OCI-LY3 (cell line): Measurements from ENCODE around the gene CCBE1.

Source experiments
- EZH2phosphoT487 ChIP-seq: fragments of 200-600 bp; shearing (Covaris generic); IDR thresholded peaks from 2 replicates; pipeline ENCODE4 v1.6.1; 2018; ENCODE audit warnings: antibody characterized with exemption, mixed run types, low read depth
- TF ChIP-seq, protein P1 (sequence below): fragments of 200-600, 300-600 bp; sonication (generic); IDR thresholded peaks from 2 replicates; pipeline ENCODE4 v1.5.1; 2014; ENCODE audit warnings: antibody characterized with exemption, low read length, low read depth

- TF ChIP-seq, protein P1, sequence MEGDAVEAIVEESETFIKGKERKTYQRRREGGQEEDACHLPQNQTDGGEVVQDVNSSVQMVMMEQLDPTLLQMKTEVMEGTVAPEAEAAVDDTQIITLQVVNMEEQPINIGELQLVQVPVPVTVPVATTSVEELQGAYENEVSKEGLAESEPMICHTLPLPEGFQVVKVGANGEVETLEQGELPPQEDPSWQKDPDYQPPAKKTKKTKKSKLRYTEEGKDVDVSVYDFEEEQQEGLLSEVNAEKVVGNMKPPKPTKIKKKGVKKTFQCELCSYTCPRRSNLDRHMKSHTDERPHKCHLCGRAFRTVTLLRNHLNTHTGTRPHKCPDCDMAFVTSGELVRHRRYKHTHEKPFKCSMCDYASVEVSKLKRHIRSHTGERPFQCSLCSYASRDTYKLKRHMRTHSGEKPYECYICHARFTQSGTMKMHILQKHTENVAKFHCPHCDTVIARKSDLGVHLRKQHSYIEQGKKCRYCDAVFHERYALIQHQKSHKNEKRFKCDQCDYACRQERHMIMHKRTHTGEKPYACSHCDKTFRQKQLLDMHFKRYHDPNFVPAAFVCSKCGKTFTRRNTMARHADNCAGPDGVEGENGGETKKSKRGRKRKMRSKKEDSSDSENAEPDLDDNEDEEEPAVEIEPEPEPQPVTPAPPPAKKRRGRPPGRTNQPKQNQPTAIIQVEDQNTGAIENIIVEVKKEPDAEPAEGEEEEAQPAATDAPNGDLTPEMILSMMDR: no peak
- no peak for TF ChIP-seq EZH2phosphoT487
Observed at GRCh38 chr18:59393381-59393780, 303.8 kb downstream of the CCBE1 start.
